NOMO-1 treated with dmso at 0.1 percent for 144 hours (cell line): Measurements from ENCODE around the gene EYS.

Source experiments
- DNase-seq: peaks from one replicate; lab custom pipeline; 2025; ENCODE audit not compliant: unreplicated experiment; lab: John Stamatoyannopoulos, UW

The EYS gene

GRCh38 chr6:64186592-64186991 is 1520.4 kb downstream of the EYS start:
- no peak for DNase-seq

DNA sequence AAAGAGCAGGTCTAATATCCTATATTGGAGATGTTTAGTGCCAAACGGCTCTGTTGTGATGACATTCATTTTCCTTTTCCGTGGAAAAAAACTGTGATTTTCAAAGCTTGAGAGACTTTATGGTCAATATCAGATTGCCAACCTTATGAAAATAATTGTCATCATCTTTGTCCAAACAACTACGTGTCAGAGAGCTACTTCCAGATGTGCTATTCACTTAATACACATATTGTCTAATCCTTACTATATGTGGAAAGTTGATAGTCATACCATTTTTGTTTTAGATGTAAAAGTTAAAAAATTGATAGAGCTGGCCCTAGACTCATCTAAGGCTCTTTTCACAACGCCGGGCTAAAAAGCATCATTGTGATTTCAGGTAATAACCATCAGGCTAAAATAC is 1521.4 kb downstream of the EYS start:
- DNase-seq, result no peak

DNA sequence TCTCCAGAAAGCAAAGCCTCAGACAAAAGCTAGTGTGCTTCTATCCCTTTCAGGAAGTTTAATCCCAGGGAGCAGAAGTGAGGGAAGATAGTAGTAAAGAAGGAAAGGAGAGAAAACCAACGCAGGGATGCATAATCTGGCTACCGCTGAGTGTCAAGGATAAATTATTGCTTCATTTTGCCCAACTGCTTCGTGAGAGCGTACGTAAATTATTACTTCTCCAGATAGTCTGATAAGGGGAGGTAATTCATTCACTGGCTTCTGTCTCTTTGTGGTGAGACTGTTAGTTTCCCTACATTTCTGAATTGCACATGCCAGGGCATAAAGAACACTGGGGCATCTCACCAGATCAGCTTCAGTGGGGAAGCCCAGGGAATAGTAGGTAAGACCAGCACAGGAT is 1531.7 kb downstream of the EYS start:
- DNase-seq, result no peak

- DNase-seq, result no peak
Measured at GRCh38 chr6:64170316-64170715, 1536.7 kb downstream of the EYS start.

DNA sequence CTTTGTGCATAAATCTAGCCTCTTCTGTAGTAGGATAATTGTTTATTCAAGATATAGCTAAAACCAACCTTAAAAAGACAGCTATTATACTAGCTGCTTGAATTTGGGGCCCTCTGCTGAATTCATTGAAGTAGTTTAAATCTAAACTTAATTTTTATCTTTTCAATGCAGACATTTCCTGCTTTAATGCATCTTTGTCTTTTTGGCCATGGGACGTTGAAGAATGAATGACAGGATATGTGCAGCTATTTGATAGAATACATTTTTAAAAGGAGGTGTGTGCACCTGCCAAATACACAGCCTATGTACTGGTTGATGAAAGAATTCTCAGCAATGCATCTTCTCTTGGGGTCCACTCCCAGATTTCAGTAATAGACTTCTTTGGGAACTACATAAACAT is 1546.5 kb downstream of the EYS start:
- no peak for DNase-seq

GRCh38 chr6:64155063-64155462 is 1552.0 kb downstream of the EYS start:
- DNase-seq, result no peak

DNA sequence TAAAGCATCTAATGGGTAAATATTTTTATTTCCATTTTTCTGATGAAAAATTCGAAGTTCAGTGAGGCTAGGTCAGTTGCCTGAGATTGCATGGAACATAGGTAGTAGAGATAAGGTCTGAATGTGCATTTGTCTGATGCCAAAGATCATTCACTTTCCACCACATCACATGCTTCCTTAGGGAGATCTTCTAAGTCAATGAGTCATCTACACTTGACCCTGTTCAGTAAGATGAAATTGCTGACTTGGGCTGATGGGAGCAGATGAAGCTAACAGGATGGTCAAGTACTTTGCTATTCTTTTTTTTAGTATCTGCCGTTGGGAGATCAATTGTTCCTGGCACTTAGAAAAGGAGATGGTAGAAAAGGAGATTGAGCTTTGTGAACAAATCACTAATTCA is 1560.2 kb downstream of the EYS start:
- no peak for DNase-seq

GRCh38 chr6:64146094-64146493 is 1560.9 kb downstream of the EYS start:
- no peak for DNase-seq

DNA sequence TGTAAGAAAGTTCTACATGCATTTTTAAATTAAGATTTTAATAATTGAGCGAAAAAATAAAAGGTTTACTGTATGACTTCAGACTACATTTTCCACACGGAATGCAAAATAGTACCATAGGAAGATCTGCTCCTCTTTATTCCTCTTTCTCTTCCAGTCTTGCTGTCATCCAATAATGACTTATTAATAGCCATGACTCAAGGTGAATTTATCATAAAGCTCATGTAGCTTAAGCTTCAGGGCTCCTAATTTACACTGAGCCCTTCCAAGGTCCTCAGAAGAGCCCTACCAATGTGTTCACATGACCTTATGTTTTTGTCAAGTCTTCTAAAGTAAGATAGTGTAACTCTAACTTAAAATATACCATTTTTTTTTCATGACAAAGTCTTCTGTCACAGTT is 1561.4 kb downstream of the EYS start:
- DNase-seq, result no peak

DNA sequence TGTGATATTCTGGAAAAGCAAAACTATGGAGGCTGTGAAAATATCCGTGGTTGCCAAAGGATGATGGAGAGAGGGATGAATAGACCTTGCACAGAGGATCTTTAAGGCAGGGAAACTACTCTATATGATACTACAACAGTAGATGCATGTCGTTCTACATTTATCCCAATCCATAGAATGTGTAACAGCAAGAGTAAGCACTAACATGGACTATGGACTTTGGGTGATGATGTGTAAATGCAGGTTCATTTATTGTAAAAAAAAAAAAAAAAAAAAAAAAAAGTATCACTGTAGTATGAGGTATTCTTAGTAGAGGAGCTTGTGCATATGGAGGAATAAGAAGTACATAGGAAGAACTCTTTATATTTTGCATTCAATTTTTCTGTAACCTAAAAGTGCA is 1563.9 kb downstream of the EYS start:
- DNase-seq, result no peak

DNA sequence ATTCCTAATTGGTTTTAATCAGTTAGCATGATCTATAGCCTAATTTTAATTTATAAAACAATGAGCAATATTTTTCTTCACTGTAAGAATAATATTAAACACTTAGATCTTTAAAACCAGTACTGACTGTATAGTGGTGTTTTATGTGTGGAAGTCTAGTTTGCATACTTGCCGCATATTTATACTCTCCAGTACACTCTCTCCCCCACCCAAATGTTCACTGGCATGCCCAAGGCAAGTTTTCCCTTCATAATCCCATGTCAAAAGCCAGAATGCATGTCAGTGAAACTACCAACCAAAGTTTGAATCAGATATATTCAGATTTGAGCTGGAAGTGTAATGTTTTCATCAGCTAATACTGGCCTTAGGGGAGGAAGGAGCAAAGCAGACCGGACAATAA is 1565.3 kb downstream of the EYS start:
- DNase-seq, result no peak

DNA sequence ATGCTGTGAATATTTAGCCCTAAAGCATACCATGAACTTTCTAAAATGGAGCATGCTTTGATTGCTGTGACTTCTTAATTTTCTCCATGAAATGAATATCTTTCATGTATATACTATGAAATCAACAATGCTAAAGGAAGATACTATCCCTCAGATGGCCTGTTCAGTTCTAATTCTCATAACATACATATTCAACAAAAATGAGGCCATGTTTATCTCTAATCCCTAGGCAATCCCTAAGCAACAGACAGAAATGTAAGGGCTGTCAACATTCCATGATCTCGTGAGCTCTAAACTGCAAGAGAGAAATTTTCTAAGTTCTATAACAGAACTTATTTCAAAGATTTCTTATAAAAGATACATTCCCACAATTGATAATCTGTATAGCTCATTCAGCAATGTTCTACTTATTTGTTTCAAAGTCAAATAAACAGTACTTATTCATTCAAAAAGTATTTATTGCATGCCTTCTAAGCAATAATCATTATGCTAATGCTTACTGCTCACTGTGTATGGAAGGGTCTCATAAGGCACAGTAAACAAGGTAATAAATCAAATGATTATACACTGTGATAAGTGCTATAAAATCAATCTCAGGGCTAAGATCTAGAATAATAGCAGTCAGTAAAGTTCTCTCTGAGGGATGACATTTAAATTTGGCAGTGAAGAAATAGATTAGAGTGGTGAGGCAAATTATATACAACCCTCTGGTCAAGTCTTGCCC is 1578.6 kb downstream of the EYS start:
- no peak for DNase-seq

- no peak for DNase-seq
Measured at GRCh38 chr6:64123761-64124633, 1583.0 kb downstream of the EYS start.

DNA sequence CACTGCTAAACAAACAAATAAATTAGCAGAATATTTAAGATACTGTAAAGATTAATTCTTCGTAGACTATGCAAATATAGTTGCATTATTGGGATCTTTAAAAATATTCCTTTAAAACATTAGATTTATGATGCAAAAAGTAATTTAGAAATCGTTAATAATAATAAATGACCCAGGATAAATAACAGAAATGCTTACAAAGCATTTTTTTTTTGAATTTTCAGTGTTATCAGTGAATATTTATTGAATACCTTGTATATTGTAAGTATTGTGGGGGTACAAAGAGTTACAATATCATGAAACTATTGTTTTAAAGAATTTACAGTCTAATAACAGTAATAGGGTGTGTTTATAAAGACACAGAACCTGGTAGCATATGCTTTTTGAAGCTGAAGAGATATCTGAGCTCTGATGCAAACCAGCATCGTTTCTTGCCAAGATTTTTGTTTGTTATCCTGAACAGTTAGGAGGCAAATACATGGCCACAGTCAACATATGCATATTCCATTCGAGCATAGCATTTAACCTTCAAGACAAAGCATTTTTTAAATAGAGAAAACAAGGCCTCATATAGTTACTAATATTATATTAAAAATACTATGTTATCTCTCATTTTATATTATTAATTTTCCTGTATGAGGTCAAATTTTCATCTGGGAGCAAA is 1584.2 kb downstream of the EYS start:
- DNase-seq, result no peak

- no peak for DNase-seq
Measured at GRCh38 chr6:64121011-64121565, 1585.9 kb downstream of the EYS start.

DNA sequence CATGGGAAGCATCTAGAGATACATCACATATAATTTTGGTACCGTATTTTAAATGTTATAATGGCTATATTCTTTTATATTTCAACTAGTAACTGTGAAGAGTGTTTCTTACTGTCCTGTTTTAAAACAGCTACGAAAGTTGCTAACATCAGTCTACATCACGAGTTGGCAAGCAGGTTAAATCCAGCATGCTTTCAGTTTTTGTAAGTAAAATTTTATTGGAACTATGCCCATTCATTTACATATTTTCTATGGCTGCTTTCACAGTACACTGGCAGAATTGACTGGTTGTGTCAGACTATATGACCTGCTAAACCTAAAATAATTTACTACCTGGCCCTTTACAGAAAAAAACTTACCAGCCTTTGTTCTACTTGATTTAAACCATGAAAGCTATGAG is 1593.3 kb downstream of the EYS start:
- no peak for DNase-seq

DNA sequence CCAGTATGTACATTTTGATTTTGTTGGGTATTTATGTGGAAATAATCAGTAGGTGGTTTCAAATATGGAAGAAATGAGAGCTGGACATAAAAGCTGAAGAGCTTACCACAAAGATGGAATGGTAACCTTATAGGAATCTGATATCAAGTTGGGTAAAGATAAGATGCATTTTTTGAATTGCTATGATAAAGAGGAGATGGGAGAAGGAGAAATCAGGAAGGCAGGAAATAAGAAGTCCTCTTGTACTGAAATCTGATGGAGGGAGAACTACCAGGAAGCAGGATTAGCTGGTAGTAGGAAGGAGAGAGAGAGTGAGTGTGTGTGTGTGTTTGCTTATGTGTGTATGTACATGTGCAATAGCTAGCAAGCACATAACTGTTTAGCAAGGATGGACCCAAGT is 1603.0 kb downstream of the EYS start:
- DNase-seq, result no peak

- no peak for DNase-seq
Measured at GRCh38 chr6:64103480-64103879, 1603.5 kb downstream of the EYS start.

GRCh38 chr6:64100702-64101303 is 1606.2 kb downstream of the EYS start:
- no peak for DNase-seq

GRCh38 chr6:64090352-64090751 is 1616.7 kb downstream of the EYS start:
- no peak for DNase-seq

- DNase-seq, result no peak
Measured at GRCh38 chr6:64085126-64085525, 1621.9 kb downstream of the EYS start.
